22Rv1 (cell line): ENCODE data around the gene DCAF4.

ENCODE experiments used
- H3K27ac ChIP-seq: fragments of 450-650 bp; 2 replicates; pipeline ENCODE4 v1.5.1; 2017
- CTCF ChIP-seq: fragments of 450-650 bp; IDR thresholded peaks from 2 replicates; pipeline ENCODE4 v1.5.1; 2017; ENCODE audit warnings: mild to moderate bottlenecking
- ZFX ChIP-seq: fragments of 450-650 bp; IDR thresholded peaks from 2 replicates; pipeline ENCODE4 v1.6.1; 2017; ENCODE audit warnings: antibody characterized with exemption, borderline replicate concordance

The DCAF4 gene

DNA sequence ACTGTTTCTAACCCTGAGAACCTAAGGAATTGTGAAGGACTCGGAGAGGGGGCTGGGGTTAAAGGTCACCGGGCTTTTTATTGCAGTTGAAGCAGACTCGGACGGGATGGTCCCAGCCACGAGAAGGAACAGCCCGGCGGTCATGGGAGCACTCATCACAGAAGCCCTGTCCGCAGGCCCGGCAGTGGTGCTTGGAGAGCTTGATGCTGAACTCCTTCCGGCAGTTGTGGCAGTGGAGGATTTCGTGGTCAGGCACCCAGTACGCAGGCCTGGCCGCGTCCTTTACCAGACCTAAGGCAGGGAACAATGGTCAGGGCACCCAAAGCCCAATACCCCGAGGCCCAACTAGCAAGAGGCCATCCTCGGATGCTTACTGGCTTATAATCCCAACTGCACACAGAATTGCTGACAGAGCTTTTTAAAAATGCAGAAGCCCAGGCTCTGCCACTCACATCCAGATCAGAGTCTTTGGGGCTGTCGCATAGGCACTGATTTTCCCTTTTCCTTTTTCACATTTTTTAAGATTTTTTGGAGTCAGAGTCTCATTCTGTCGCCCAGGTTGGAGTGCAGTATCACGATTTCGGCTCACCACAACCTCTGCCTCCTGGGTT lies 44.7 kb downstream of the DCAF4 start:
- H3K27ac ChIP-seq: no peak overlapping the region
- TF ChIP-seq ZFX (no peak), CTCF (no peak)

DNA sequence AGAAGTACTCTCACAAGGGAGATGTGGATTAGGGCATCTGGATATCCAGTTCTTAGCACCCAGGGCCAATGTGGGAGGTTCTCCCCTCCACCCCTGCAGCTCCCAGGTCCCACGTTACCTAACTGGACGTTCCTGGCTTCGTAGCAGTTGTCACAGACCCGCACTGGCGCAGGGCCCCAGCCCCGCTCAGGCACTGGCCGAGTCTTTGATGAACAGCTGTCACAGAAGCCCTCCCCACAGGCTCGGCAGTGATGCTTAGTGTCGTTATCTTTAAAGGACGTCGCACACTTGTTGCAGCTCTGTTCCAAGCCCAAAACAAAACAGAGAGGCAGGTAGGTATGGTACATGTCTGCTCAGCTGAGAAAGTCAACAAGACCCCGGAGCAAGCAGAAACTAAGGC lies 48.4 kb downstream of the DCAF4 start:
- no peak overlapping the region for H3K27ac ChIP-seq
- TF ChIP-seq ZFX: no peak

- TF ChIP-seq ZFX (no peak), CTCF (peak; percentile 31)
- H3K27ac ChIP-seq: no peak overlapping the region
Measured at GRCh38 chr14:72975770-72976169, 49.5 kb downstream of the DCAF4 start.

GRCh38 chr14:72978856-72979255 lies 52.6 kb downstream of the DCAF4 start:
- H3K27ac ChIP-seq: no peak overlapping the region
- TF ChIP-seq ZFX (no peak), CTCF (no peak)

GRCh38 chr14:72980863-72981262 lies 54.6 kb downstream of the DCAF4 start:
- TF ChIP-seq CTCF (no peak), ZFX (no peak)
- no peak overlapping the region for H3K27ac ChIP-seq

- no peak for TF ChIP-seq ZFX
- TF ChIP-seq CTCF: no peak
- no peak overlapping the region for H3K27ac ChIP-seq
Measured at GRCh38 chr14:72982146-72982708, 56.0 kb downstream of the DCAF4 start.

- no peak overlapping the region for H3K27ac ChIP-seq
- TF ChIP-seq CTCF (no peak), ZFX (no peak)
Measured at GRCh38 chr14:72986214-72986613, 60.0 kb downstream of the DCAF4 start.

DNA sequence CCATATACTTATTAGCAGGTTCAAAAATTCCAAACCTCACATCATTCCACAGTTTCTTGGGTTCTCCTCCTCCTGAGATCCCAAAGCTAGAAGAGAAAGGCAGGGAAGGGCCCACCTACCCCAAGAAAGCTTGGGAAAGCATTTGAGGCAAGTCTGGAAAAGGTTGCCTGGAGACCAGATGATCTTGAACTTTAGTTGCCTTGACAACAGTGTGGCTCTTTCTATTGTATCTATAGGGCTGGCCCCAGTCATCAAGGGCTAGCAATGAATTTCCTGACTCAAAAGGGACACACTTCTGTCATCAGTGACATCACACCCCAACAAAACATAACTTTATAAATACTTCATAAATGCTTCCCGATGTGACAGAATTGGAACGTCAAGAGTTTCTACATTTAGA lies 60.6 kb downstream of the DCAF4 start:
- no peak for TF ChIP-seq ZFX
- no peak for TF ChIP-seq CTCF

More for the DNA sequence above, 60.6 kb downstream of the DCAF4 start:
- no peak overlapping the region for H3K27ac ChIP-seq
